ENCODE results near the gene PRXL2A. TPM values are rescaled to one million over a fixed set of nuclear protein-coding genes. Genes with fewer than 3 reads are reported as not detected.

The PRXL2A gene
- total and polyA plus RNA-seq, 2 experiments from 2014 or later: 31.8 to 51.7 TPM

GRCh38 chr10:80471715-80472233, 63.4 kb downstream of the PRXL2A start (continued):
- TF ChIP-seq NANOG (IDR thresholded peaks at IDR 0.05; ENCODE audit: borderline replicate concordance): no peak
- TF ChIP-seq JUNB (IDR thresholded peaks at IDR 0.05; ENCODE audit: unreplicated experiment): no peak
- TF ChIP-seq CREB1 (CRISPR knock-in tag; IDR thresholded peaks at IDR 0.05; ENCODE audit: low read depth): no peak
- TF ChIP-seq ETS1 (IDR thresholded peaks at IDR 0.05): no peak
- TF ChIP-seq EZH2phosphoT487 (IDR thresholded peaks at IDR 0.05; ENCODE audit: unreplicated experiment): no peak
- no peak for TF ChIP-seq EZH2 (IDR thresholded peaks at IDR 0.05; ENCODE audit: low read depth, unreplicated experiment)
- TF ChIP-seq POLR2AphosphoS5 (IDR thresholded peaks at IDR 0.05; ENCODE audit: low read depth): no peak
- TF ChIP-seq CTCF (conservative IDR thresholded peaks at IDR 0.05; ENCODE audit: low read depth in 2 of 2): no peak

GRCh38 chr10:80472234-80473095, 64.1 kb downstream of the PRXL2A start:
- H3K79me2 ChIP-seq (replicated peaks; ENCODE audit: insufficient read depth): peaks cover 87% of the 10 kb centered on the region
- H3F3A ChIP-seq (replicated peaks; ENCODE audit: low read depth): no peaks in the 10 kb centered on the region
- H3K27ac ChIP-seq (ENCODE audit: low read depth): no peak overlapping the region
- Mint-ChIP-seq H3K36me3 (ENCODE audit: low read depth) (peaks cover 24% of the 10 kb centered on the region), H3K27ac (no peak overlapping the region), H3K9me3 (no peaks in the 10 kb centered on the region), H3K4me3 (no peak overlapping the region), H3K4me1 (peaks cover 55% of the 10 kb centered on the region), H3K27me3 (ENCODE audit: insufficient read depth, low read depth, poor library complexity) (peaks cover 23% of the 10 kb centered on the region)
- H3K4me2 ChIP-seq: no peak overlapping the region
- no peaks in the 10 kb centered on the region for H3K9me2 ChIP-seq (ENCODE audit: insufficient read depth)
- TF ChIP-seq EZH2phosphoT487 (IDR thresholded peaks at IDR 0.05; ENCODE audit: unreplicated experiment): no peak
- TF ChIP-seq CTCF (conservative IDR thresholded peaks at IDR 0.05; ENCODE audit: low read depth in 2 of 2): no peak
- no peak for TF ChIP-seq CREB1 (CRISPR knock-in tag; IDR thresholded peaks at IDR 0.05; ENCODE audit: low read depth)
- no peak for DNase-seq (ENCODE audit: low spot score)
- H2AFZ ChIP-seq: no peak overlapping the region
- H4K20me1 ChIP-seq (replicated peaks; ENCODE audit: insufficient read depth): peaks cover 55% of the 10 kb centered on the region
- H3K27me3 ChIP-seq (ENCODE audit: insufficient read depth): peaks cover 13% of the 10 kb centered on the region; the same call in 1 of the 2 replicates
- H3K4me1 ChIP-seq (ENCODE audit: insufficient read depth): peaks cover 35% of the 10 kb centered on the region
- H3K36me3 ChIP-seq (ENCODE audit: insufficient read depth): no peaks in the 10 kb centered on the region
- ATAC-seq: no peak
- H3K4me3 ChIP-seq: no peak overlapping the region

Measured in GM23338 (cell line).